Lung (tissue), 12 donors: ENCODE results near the gene GTF3A. TPM values are rescaled to one million over a fixed set of nuclear protein-coding genes. Genes with fewer than 3 reads are reported as not detected.

Experiments used
- ATAC-seq: fragments of 200-7000 bp; cut with Tn5 transposase; one replicate; pipeline ENCODE4 v1.9.1; 2020; ENCODE audit warnings: moderate number of reproducible peaks; ENCODE audit not compliant: insufficient read depth, low FRiP score
- DNase-seq, 3 donors: peaks; one replicate each; pipeline ENCODE4 v3.0.0-alpha.2; 2013 to 2017
- H3K27ac ChIP-seq, 2 donors: one replicate each; pipeline ENCODE4 v1.5.1; 2013; ENCODE audit warnings: mild to moderate bottlenecking in 2 of 2, moderate library complexity in 2 of 2, control low read depth in 1 of 2, inconsistent platforms in 1 of 2, low read depth in 1 of 2, low read length in 1 of 2
- H3K27me3 ChIP-seq, 3 donors: one replicate each; pipeline ENCODE4 v1.5.1; 2013; ENCODE audit warnings: low read length in 2 of 3; ENCODE audit not compliant: control insufficient read depth in 3 of 3, insufficient read depth in 3 of 3
- H3K36me3 ChIP-seq, 4 donors: one replicate each; pipeline ENCODE4 v1.5.1; 2013; ENCODE audit warnings: low read length in 4 of 4, mild to moderate bottlenecking in 1 of 4, moderate library complexity in 1 of 4; ENCODE audit not compliant: control insufficient read depth in 4 of 4, insufficient read depth in 4 of 4
- H3K4me1 ChIP-seq, 5 donors: one replicate each; pipeline ENCODE4 v1.5.1; 2013; ENCODE audit warnings: low read length in 5 of 5, mild to moderate bottlenecking in 2 of 5, moderate library complexity in 1 of 5; ENCODE audit not compliant: control insufficient read depth in 5 of 5, insufficient read depth in 5 of 5
- H3K4me3 ChIP-seq: one replicate; pipeline ENCODE4 v1.5.1; 2013; ENCODE audit warnings: mild to moderate bottlenecking, control low read depth, moderate library complexity
- H3K9ac ChIP-seq, 2 donors: one replicate each; pipeline ENCODE4 v1.5.1; 2013; ENCODE audit warnings: low read length in 2 of 2, control low read depth in 1 of 2; ENCODE audit not compliant: insufficient read depth in 1 of 2
- H3K9me3 ChIP-seq, 4 donors: one replicate each; pipeline ENCODE4 v1.5.1; 2013; ENCODE audit warnings: low read length in 3 of 4, mild to moderate bottlenecking in 1 of 4, moderate library complexity in 1 of 4; ENCODE audit not compliant: control insufficient read depth in 4 of 4, insufficient read depth in 3 of 4
- WGBS, 2 donors: extraction: QIAGEN DNeasy Blood & Tissue Kit; methylation state at CpG; one replicate each; pipeline ENCODE4 v1.1.7; 2013; 5-methylcytosine and 5-hydroxymethylcytosine counted together
- polyA plus RNA-seq, 2 donors: library from polyadenylated mRNA; stranded (reverse); fragments of 200-250 nt; gene quantifications; one replicate each; pipeline ENCODE4 v1.2.1, GENCODE V29; 2013
- total RNA-seq, 2 donors: library from RNA; depleted of rRNA in 1 of 2; stranded (reverse); fragments of >200 nt in 1 of 2; gene quantifications; one replicate each; pipeline ENCODE4 v1.2.1, GENCODE V29; 2014 to 2021
- TF ChIP-seq, protein P1 (sequence below): IDR thresholded peaks from 2 replicates; pipeline ENCODE4 v1.5.1; 2012; ENCODE audit warnings: mild to moderate bottlenecking; ENCODE audit errors: control extremely low read depth, extremely low read depth
- donor health status: control.
- donor health status: control.
- donor health status: Bipolar disorder and iron deficiency.
- donor health status: healthy.
- donor health status: DM: yes; HTN: yes; CAD: no.

The GTF3A gene
- total and polyA plus RNA-seq, 4 donors = 38.2 to 241 (median 111) TPM

DNA sequence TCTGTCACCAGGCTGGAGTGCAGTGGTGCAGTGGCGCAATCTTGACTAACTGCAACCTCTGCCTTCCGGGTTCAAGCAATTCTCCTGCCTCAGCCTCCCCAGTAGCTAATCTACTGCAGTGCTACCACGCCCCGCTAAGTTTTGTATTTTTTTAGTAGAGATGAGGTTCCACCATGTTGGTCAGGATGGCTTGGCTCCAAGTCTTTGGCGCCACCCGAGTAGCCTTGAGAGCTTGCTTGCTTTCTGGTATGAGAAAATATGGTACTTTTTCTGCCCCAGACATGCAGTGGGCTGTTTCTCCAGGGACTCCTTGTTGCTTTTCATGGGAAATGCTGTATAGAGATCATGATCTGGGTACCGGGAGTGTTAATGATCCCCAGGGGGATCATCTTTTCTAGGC is 34.5 kb upstream of the GTF3A start:
- H3K9ac ChIP-seq = no peak overlapping the region
- TF ChIP-seq, protein P1, sequence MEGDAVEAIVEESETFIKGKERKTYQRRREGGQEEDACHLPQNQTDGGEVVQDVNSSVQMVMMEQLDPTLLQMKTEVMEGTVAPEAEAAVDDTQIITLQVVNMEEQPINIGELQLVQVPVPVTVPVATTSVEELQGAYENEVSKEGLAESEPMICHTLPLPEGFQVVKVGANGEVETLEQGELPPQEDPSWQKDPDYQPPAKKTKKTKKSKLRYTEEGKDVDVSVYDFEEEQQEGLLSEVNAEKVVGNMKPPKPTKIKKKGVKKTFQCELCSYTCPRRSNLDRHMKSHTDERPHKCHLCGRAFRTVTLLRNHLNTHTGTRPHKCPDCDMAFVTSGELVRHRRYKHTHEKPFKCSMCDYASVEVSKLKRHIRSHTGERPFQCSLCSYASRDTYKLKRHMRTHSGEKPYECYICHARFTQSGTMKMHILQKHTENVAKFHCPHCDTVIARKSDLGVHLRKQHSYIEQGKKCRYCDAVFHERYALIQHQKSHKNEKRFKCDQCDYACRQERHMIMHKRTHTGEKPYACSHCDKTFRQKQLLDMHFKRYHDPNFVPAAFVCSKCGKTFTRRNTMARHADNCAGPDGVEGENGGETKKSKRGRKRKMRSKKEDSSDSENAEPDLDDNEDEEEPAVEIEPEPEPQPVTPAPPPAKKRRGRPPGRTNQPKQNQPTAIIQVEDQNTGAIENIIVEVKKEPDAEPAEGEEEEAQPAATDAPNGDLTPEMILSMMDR = no peak
- H3K36me3 ChIP-seq = no peaks in the 10 kb centered on the region
- DNase-seq = no peak
- no peak for ATAC-seq
- no peak overlapping the region for H3K27ac ChIP-seq
- no peaks in the 10 kb centered on the region for H3K27me3 ChIP-seq
- no peak overlapping the region for H3K4me3 ChIP-seq
- H3K4me1 ChIP-seq = no peaks in the 10 kb centered on the region
- WGBS, 2 donors = 88 to 93% methylated on average over 7 of the region's 7 CpGs
- no peaks in the 10 kb centered on the region for H3K9me3 ChIP-seq

DNA sequence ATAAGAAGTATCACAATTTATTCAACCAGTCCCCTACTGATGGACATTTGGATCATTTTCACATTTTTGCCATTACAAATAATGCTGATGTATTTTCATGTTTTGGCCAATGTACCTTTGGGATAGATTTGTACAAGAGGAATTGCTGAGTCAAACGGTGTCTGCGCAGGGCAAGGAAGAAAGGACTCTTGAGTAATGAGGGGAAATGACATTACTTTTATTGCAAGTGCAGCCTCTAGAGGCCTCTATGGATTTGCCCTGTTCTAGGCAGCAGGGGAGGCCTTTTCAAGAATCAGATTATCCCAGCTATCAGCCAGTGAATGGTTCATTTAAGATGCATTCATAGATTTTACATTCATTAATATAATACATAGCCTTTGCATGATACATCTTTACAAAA is 32.9 kb upstream of the GTF3A start:
- Histone ChIP-seq H3K4me3 (no peak overlapping the region), H3K27me3 (no peaks in the 10 kb centered on the region), H3K9me3 (no peaks in the 10 kb centered on the region), H3K4me1 (no peaks in the 10 kb centered on the region), H3K36me3 (no peaks in the 10 kb centered on the region), H3K9ac (no peak overlapping the region), H3K27ac (no peak overlapping the region)
- TF ChIP-seq, protein P1 = no peak
- ATAC-seq (no peak), DNase-seq (no peak)
- 32 to 50% methylated on average over 2 of the region's 2 CpGs for WGBS, 2 donors

DNA sequence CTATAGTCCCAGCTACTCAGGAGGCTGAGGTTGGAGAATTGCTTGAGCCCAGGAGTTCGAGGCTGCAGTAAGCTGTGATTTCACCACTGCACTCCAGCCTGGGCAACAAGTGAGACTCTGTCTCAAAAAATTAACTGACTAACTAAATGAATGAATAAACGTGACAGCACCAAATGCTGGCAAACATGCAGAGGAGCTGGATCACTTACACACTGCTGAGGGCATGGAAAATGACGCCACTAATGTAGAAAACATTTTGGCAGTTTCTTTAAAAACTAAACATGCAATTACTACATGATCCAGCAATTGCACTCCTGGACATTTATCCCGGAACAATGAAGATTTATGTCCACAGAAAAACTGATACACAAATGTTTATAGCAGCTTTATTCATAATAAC is 31.3 kb upstream of the GTF3A start:
- no peak for ATAC-seq
- Histone ChIP-seq H3K27ac (no peak overlapping the region), H3K36me3 (no peaks in the 10 kb centered on the region), H3K4me1 (no peaks in the 10 kb centered on the region), H3K9me3 (no peaks in the 10 kb centered on the region), H3K27me3 (no peaks in the 10 kb centered on the region), H3K4me3 (no peak overlapping the region), H3K9ac (no peak overlapping the region)
- no peak for DNase-seq
- WGBS, 2 donors = 75 to 88% methylated on average over 4 of the region's 4 CpGs
- TF ChIP-seq, protein P1 = no peak

- no peaks in the 10 kb centered on the region for H3K27me3 ChIP-seq
- no peak overlapping the region for H3K9ac ChIP-seq
- no peaks in the 10 kb centered on the region for H3K9me3 ChIP-seq
- TF ChIP-seq, protein P1 = no peak
- no peaks in the 10 kb centered on the region for H3K36me3 ChIP-seq
- DNase-seq (no peak), ATAC-seq (no peak)
- 86 to 93% methylated on average over 14 of the region's 14 CpGs for WGBS, 2 donors
- H3K4me3 ChIP-seq = no peak overlapping the region
- no peak overlapping the region for H3K27ac ChIP-seq
- no peaks in the 10 kb centered on the region for H3K4me1 ChIP-seq
Observed at GRCh38 chr13:27395007-27395510, 29.4 kb upstream of the GTF3A start.
